ENCODE results near the gene IFTAP. TPM values are rescaled to one million over a fixed set of nuclear protein-coding genes. Genes with fewer than 3 reads are reported as not detected.

IFTAP gene
- total and polyA plus RNA-seq, 9 donors: 16.4 to 42.0 (median 25.5) TPM

GRCh38 chr11:36577859-36578258 is 16.4 kb upstream of the IFTAP start:
- H3K4me3 ChIP-seq: no peak overlapping the region
- no peaks in the 10 kb centered on the region for H3K4me1 ChIP-seq (ENCODE audit: insufficient read depth)
- no peak overlapping the region for H3K27ac ChIP-seq
- no peaks in the 10 kb centered on the region for H3K27me3 ChIP-seq
- 52 to 60% (median 58%) methylated on average over 2 of the region's 2 CpGs for WGBS, 3 donors
- DNase-seq: no peak
- no peak for TF ChIP-seq CTCF (IDR thresholded peaks at IDR 0.05)
- TF ChIP-seq EP300 (IDR thresholded peaks at IDR 0.05): no peak
- no peak for TF ChIP-seq POLR2A (IDR thresholded peaks at IDR 0.05)
- no peaks in the 10 kb centered on the region for H3K9me3 ChIP-seq
- intact Hi-C loops (cut with DNase I): no loop called here
- H3K36me3 ChIP-seq: no peaks in the 10 kb centered on the region

GRCh38 chr11:36578458-36578857 is 15.8 kb upstream of the IFTAP start:
- H3K4me3 ChIP-seq: no peak overlapping the region
- WGBS, 3 donors: 40 to 53% (median 45%) methylated on average over 1 of the region's 1 CpG
- H3K27ac ChIP-seq: no peak overlapping the region

GRCh38 chr11:36581536-36581935 is 12.8 kb upstream of the IFTAP start:
- 52 to 91% (median 89%) methylated on average over 2 of the region's 2 CpGs for WGBS, 3 donors
- DNase-seq: no peak
- no peaks in the 10 kb centered on the region for H3K4me1 ChIP-seq (ENCODE audit: insufficient read depth)
- no peaks in the 10 kb centered on the region for H3K9me3 ChIP-seq
- H3K27ac ChIP-seq: no peak overlapping the region
- no peak overlapping the region for H3K4me3 ChIP-seq
- no peaks in the 10 kb centered on the region for H3K36me3 ChIP-seq
- TF ChIP-seq POLR2A (IDR thresholded peaks at IDR 0.05) (no peak), EP300 (IDR thresholded peaks at IDR 0.05) (no peak), CTCF (IDR thresholded peaks at IDR 0.05) (no peak)
- no peaks in the 10 kb centered on the region for H3K27me3 ChIP-seq
- intact Hi-C loops (cut with DNase I): no loop called here

More at GRCh38 chr11:36578458-36578857, 15.8 kb upstream of the IFTAP start:
- H3K4me1 ChIP-seq (ENCODE audit: insufficient read depth): no peaks in the 10 kb centered on the region
- DNase-seq: no peak
- intact Hi-C loops (cut with DNase I): no loop called here
- no peaks in the 10 kb centered on the region for H3K27me3 ChIP-seq
- no peaks in the 10 kb centered on the region for H3K36me3 ChIP-seq
- H3K9me3 ChIP-seq: no peaks in the 10 kb centered on the region
- TF ChIP-seq CTCF (IDR thresholded peaks at IDR 0.05) (no peak), POLR2A (IDR thresholded peaks at IDR 0.05) (no peak), EP300 (IDR thresholded peaks at IDR 0.05) (no peak)

GRCh38 chr11:36583667-36584066 is 10.6 kb upstream of the IFTAP start:
- no peaks in the 10 kb centered on the region for H3K9me3 ChIP-seq
- WGBS, 3 donors: 59 to 65% (median 59%) methylated on average over 3 of the region's 3 CpGs
- TF ChIP-seq CTCF (IDR thresholded peaks at IDR 0.05) (no peak), EP300 (IDR thresholded peaks at IDR 0.05) (no peak), POLR2A (IDR thresholded peaks at IDR 0.05) (no peak)

GRCh38 chr11:36586543-36586942 is 7.8 kb upstream of the IFTAP start:
- no peak for TF ChIP-seq EP300 (IDR thresholded peaks at IDR 0.05)
- no peak for TF ChIP-seq CTCF (IDR thresholded peaks at IDR 0.05)
- no peak for TF ChIP-seq POLR2A (IDR thresholded peaks at IDR 0.05)
- no peaks in the 10 kb centered on the region for H3K27me3 ChIP-seq
- H3K36me3 ChIP-seq: no peaks in the 10 kb centered on the region
- no peak overlapping the region for H3K4me3 ChIP-seq
- H3K4me1 ChIP-seq (ENCODE audit: insufficient read depth): no peaks in the 10 kb centered on the region
- intact Hi-C loops (cut with DNase I): no loop called here
- H3K9me3 ChIP-seq: no peaks in the 10 kb centered on the region
- no peak overlapping the region for H3K27ac ChIP-seq
- no peak for DNase-seq

More at GRCh38 chr11:36583667-36584066, 10.6 kb upstream of the IFTAP start:
- Histone ChIP-seq H3K27me3 (no peaks in the 10 kb centered on the region), H3K4me3 (no peak overlapping the region), H3K4me1 (ENCODE audit: insufficient read depth) (no peaks in the 10 kb centered on the region), H3K27ac (no peak overlapping the region), H3K36me3 (no peaks in the 10 kb centered on the region)
- intact Hi-C loops (cut with DNase I): no loop called here
- no peak for DNase-seq

All from ovary (tissue), 9 donors.